Bronchial epithelial cell (primary cell): Measurements from ENCODE around the gene FXYD6. TPM values are rescaled to one million over a fixed set of nuclear protein-coding genes. Genes with fewer than 3 reads are reported as not detected.
"Not testable (repeated sequence)": the region's sequence is repeated elsewhere in the genome, so short reads cannot be mapped to it uniquely, and the experiment has no call there.

Experiments
- DNase-seq: peaks from one replicate; pipeline ENCODE4 v3.0.0-alpha.2; 2010; ENCODE audit warnings: low read depth
- FAIRE-seq: peaks from 2 replicates; lab custom pipeline; 2011; peaks lifted over from hg19 to GRCh38; lab: Jason Lieb, UNC
- H3K27me3 ChIP-seq: 2 replicates; pipeline ENCODE4 v1.5.1; 2011; ENCODE audit warnings: low read length; ENCODE audit not compliant: control insufficient read depth, insufficient read depth
- H3K36me3 ChIP-seq: 2 replicates; pipeline ENCODE4 v1.5.1; 2011; ENCODE audit warnings: low read length; ENCODE audit not compliant: control insufficient read depth, insufficient read depth
- H3K4me3 ChIP-seq: 2 replicates; pipeline ENCODE4 v1.5.1; 2011; ENCODE audit warnings: mild to moderate bottlenecking, low read depth, low read length, control low read depth
- CTCF ChIP-seq: IDR thresholded peaks from 2 replicates; pipeline ENCODE4 v1.5.1; 2011; ENCODE audit warnings: mild to moderate bottlenecking, moderate library complexity, low read length, control low read depth, inconsistent platforms; ENCODE audit not compliant: insufficient read depth, severe bottlenecking
- total RNA-seq: library from RNA; depleted of rRNA; stranded (reverse); fragments of >200 nt; gene quantifications from 2 replicates; pipeline ENCODE4 v1.2.1, GENCODE V29; 2014

Gene FXYD6, protein sequence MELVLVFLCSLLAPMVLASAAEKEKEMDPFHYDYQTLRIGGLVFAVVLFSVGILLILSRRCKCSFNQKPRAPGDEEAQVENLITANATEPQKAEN
- total RNA-seq = not detected in 2 replicates

DNA sequence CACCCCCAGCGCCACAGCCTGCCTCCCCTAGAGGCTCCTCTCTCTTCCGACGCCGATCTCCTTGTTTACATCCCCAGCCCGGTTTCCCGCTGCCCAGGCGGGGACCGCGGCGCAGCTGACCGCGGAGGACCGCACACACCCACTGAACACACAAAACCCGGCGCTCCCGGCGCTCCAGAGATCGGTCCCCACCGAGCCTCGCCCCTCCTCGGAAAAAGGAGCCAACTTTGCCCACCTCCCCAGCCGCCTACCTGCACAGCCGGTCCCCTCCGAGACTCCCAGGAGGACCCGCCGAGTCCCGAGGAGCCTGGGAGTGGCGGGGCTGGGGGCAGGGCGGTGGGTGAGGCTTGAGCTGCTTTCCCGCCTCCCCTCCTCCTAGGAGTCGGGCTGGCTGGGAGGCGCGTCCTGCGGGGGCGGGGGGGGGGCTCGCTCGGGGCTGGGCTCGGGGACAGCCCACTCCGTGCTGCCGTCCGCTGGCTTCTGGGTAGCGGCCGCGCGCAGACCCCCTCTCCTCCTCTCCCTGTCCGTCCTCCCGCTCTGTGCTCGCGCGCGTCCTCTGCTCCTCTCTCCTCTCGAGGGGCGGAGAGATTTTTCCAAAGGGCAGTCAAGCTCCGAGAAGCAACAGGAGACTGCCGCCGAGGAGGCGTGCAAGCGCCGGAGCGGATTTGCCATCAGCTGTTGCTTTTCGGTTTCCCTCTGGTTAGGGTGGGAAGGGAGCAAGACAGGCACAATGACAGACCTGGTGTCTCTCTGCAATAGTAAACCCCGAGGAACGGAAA, at the start of gene FXYD6:
FXYD6 (minus strand) TSS at position 318 of the 779 bp plus-strand sequence. CDS start 33,882 bp downstream, outside the sequence.
- Histone ChIP-seq H3K36me3 (no peaks in the 10 kb centered on the region), H3K27me3 (peaks cover 47% of the 10 kb centered on the region), H3K4me3 (no peak within 1 kb of the TSS)
- DNase-seq = no peak
- no peak for TF ChIP-seq CTCF
- no peak for FAIRE-seq

DNA sequence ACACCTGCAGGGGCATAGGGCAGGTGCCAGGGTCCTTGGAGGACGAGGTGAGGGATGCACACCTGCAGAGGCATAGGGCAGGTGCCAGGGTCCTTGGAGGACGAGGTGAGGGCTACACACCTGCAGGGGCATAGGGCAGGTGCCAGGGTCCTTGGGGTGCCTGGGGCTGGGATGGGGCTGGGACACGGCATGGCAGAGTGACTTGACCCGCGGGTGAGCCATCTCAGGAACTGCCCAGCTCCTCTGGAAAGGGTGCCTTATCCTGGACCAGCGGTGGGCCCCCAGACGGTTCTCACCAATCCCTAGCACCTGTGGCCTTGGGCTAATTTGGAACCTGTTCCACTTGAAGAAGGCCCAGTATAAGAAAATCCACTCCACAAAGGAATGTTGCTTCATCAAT, 49.7 kb upstream of the FXYD6 start:
- peak; percentile 40 for FAIRE-seq
- not testable (repeated sequence) for H3K4me3 ChIP-seq, DNase-seq, H3K36me3 ChIP-seq, H3K27me3 ChIP-seq

DNA sequence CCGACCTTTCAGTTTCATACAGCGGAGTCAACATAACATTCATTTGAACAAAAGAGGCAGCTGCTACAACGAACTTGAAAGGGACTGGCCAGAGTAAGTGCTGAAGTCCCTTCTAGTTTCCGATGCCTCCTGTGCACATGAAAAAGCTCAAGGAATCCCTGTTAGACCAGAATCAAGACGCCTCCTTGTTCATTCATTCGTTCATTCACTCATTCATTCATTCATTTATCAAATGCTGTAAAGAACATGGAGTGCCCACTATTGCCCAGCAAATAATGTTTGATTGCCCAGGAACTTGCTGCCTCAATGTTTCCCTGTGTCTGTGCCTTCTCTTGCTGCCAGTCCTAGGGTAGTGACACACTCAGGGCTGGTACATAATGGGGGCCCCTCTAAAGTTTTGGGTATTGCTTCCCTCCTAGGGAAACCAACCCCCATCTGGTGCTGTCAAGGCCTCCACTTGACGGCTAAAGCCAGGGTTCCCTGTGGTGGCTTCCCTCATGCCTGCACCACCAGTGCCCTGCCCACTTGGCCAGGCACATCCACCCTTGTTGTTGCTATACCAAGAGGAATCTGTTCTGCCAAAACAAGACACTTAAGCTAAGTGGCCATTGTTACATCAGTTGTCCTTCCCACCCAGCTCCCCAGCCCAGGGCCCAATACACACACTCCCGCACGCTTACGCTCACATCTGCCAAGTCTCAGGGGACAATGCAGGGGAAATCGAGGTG, 48.9 kb upstream of the FXYD6 start:
- H3K27me3 ChIP-seq = no peaks in the 10 kb centered on the region
- DNase-seq (no peak), FAIRE-seq (no peak)
- no peak for TF ChIP-seq CTCF
- no peak overlapping the region for H3K4me3 ChIP-seq
- no peaks in the 10 kb centered on the region for H3K36me3 ChIP-seq

DNA sequence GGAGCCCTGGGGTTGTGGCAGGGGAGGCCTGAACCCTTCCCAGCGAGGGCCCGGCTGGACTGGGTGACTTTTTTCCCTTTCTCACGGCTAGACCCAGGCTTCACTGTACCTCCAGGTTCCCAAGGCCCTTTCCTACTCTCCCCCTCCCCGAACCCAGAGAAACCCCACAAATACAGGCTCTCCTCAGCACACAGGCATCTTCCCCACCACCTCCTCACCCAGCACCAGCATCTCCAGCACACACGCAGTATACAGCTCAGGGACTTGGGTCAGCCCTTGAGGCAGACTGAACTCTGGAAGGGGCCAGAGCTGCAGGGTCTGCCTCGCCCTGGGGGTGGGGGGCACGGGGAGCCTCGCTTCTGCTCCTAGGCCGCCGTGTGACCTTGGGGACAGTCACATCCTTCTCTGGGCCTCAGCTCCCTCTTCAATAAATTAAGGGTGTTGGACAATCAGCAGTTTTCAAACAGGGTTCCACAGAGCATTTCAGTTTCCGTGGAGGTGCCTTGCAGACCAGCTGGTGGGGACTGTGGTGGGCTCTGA, 48.2 kb upstream of the FXYD6 start:
- no peak for FAIRE-seq
- H3K27me3 ChIP-seq = no peaks in the 10 kb centered on the region
- TF ChIP-seq CTCF = no peak

GRCh38 chr11:117923773-117924172, 47.3 kb upstream of the FXYD6 start:
- no peak overlapping the region for H3K4me3 ChIP-seq
- H3K27me3 ChIP-seq = no peaks in the 10 kb centered on the region
- H3K36me3 ChIP-seq = no peaks in the 10 kb centered on the region
- FAIRE-seq (no peak), DNase-seq (no peak)
- TF ChIP-seq CTCF = no peak

More for the DNA sequence above, 48.2 kb upstream of the FXYD6 start:
- H3K4me3 ChIP-seq = no peak overlapping the region
- H3K36me3 ChIP-seq = no peaks in the 10 kb centered on the region
- no peak for DNase-seq

GRCh38 chr11:117923275-117923674, 46.8 kb upstream of the FXYD6 start:
- no peak for DNase-seq
- Histone ChIP-seq H3K36me3 (no peaks in the 10 kb centered on the region), H3K4me3 (no peak overlapping the region), H3K27me3 (no peaks in the 10 kb centered on the region)
- no peak for FAIRE-seq
- no peak for TF ChIP-seq CTCF
